Measurements from ENCODE around the gene CTDSPL2.

The CTDSPL2 gene

DNA sequence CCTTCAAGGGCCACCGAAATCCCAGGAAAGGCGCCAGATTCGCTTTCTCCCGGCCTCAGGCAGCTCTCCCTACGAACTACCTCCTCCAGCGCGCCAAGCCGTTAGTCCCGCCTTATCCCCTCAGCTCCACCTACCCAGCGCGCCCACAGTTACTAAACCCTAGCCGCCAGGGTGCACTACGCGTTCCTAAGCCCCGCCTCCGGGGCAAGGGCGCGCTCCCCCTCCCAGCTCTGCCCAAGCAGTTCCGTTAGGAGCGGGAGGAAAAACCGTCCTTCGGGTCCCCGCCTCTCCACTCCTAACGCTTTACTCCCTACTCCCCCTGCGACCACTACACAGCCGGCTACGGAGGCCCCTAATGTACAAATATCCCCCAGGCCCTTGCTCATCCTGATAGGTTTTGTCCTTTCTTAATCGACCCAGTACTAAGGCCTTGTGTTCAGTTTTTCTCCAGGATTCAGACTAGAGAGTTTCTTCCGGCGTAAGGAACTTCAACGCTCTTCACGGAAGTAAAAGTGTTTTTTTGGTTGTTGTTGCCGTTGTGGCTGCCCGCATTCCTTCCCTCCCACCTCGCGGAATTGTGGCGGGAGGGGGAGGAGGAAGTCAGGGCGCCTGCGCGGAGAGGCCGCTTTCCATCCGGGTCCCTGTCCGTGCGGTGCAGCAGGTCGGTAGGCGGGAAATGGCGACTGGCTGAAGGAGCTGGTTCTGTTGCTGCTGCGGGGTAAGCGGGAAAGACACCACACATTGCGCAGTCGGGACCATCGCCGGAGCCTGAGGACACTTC is at the start of gene CTDSPL2:
TSS of gene CTDSPL2 (plus strand) at position 655 of the 781 bp plus-strand sequence. CDS start 31,386 bp downstream, outside the sequence.
- Histone ChIP-seq H3K4me1 (ENCODE audit: control insufficient read depth, insufficient read depth, low read length) (no peaks in the 10 kb centered on the region), H3K9ac (ENCODE audit: low read depth, low read length) (peak within 1 kb of the TSS; percentile 92), H3K27me3 (ENCODE audit: control insufficient read depth, insufficient read depth, low read length) (no peaks in the 10 kb centered on the region), H3K36me3 (ENCODE audit: control insufficient read depth, insufficient read depth, low read length) (no peaks in the 10 kb centered on the region), H3K9me3 (ENCODE audit: control insufficient read depth, insufficient read depth, low read length) (no peaks in the 10 kb centered on the region), H3K4me3 (ENCODE audit: low read depth, low read length) (peak within 1 kb of the TSS; percentile 81)

DNA sequence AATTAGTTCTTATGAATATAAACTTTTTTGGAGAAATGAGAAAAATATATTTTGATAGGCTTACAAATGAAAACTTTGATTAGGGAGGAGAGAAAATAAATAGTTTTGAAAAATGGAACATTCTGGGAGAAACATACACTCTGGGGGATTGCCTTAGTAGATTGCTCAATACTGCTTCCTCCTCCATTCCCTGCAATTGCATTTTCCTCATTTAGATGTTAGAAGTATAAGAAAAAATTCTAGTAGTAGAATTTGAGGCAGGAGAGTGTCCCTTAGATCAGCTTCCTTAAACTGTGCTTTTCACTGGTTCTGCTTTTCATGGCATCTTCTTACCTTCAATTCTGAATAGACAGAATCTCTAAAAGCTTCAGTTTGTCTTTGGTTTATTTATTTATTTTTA is 46.2 kb upstream of the CTDSPL2 start:
- Histone ChIP-seq H3K4me1 (ENCODE audit: control insufficient read depth, insufficient read depth, low read length) (no peaks in the 10 kb centered on the region), H3K27me3 (ENCODE audit: control insufficient read depth, insufficient read depth, low read length) (no peaks in the 10 kb centered on the region), H3K9me3 (ENCODE audit: control insufficient read depth, insufficient read depth, low read length) (no peaks in the 10 kb centered on the region), H3K9ac (ENCODE audit: low read depth, low read length) (no peak overlapping the region), H3K4me3 (ENCODE audit: low read depth, low read length) (no peak overlapping the region), H3K36me3 (ENCODE audit: control insufficient read depth, insufficient read depth, low read length) (no peaks in the 10 kb centered on the region)

DNA sequence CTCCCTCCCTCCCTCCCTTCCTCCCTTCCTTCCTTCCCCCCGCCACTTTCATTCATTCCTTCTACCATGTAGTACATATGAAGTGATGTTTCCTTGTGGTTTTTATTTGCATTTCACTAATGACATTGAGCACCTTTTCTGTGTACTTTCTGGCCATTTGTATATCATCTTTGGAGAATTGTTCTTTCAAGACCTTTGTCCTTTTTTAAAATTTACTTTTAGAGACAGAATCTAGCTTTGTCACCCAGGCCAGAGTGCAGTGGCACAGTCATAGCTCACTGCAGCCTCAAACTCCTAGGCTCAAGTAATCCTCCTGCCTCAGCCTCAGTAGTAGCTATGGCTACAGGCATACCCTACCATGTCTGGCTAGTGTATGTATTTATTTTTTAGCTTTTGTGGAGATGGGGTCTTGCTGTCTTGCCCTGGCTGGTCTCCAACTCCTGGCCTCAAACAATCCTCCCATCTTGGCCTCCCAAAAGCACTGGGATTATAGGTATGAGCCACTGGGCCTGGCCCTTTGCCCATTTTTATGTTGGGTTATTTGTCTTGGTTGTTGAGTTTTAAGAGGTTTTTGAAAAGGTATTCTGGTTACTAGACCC is 42.0 kb upstream of the CTDSPL2 start:
- H3K4me1 ChIP-seq (ENCODE audit: control insufficient read depth, insufficient read depth, low read length), result no peaks in the 10 kb centered on the region
- no peak overlapping the region for H3K4me3 ChIP-seq (ENCODE audit: low read depth, low read length)
- H3K9ac ChIP-seq (ENCODE audit: low read depth, low read length), result no peak overlapping the region
- H3K27me3 ChIP-seq (ENCODE audit: control insufficient read depth, insufficient read depth, low read length), result no peaks in the 10 kb centered on the region
- H3K36me3 ChIP-seq (ENCODE audit: control insufficient read depth, insufficient read depth, low read length), result no peaks in the 10 kb centered on the region
- no peaks in the 10 kb centered on the region for H3K9me3 ChIP-seq (ENCODE audit: control insufficient read depth, insufficient read depth, low read length)

DNA sequence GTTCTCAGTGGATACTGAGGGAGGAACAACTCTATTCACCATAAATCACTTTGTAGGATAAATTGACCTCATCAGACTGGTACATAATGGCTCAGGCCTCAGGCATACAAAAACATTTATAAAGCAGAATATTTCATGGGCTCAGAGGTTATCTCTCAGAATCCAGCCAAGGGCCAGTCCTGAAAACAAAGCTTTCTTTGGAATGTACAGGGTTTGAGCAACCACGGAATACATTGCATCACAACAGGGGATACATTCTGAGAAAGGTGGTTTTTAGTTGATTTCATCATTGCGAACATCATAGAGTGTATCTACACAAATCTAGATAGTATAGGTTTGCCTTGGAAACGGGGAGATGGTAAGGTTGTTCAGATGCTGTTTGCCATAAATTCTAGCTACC is 33.4 kb upstream of the CTDSPL2 start:
- Histone ChIP-seq H3K4me1 (ENCODE audit: control insufficient read depth, insufficient read depth, low read length) (no peaks in the 10 kb centered on the region), H3K9ac (ENCODE audit: low read depth, low read length) (no peak overlapping the region), H3K36me3 (ENCODE audit: control insufficient read depth, insufficient read depth, low read length) (no peaks in the 10 kb centered on the region), H3K4me3 (ENCODE audit: low read depth, low read length) (no peak overlapping the region), H3K9me3 (ENCODE audit: control insufficient read depth, insufficient read depth, low read length) (no peaks in the 10 kb centered on the region), H3K27me3 (ENCODE audit: control insufficient read depth, insufficient read depth, low read length) (no peaks in the 10 kb centered on the region)

DNA sequence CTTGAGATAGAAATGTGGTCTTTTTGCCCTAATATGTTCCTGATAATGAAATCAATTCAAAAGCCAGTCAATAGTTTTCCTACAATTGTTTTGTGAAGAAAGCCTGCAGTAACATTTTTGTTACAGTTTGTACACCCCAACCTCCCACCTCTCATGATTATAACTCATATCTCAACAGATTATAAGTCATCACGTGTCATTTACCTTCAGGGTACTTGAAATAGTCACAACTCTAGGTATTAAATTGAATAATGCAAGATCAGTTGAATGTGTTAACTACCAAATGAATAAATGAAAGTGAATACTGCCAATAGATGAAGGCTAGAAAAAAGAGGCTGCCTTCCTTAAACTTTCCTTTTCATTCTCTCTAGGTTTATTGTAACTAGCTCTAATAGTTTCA is 32.9 kb upstream of the CTDSPL2 start:
- Histone ChIP-seq H3K9me3 (ENCODE audit: control insufficient read depth, insufficient read depth, low read length) (no peaks in the 10 kb centered on the region), H3K36me3 (ENCODE audit: control insufficient read depth, insufficient read depth, low read length) (no peaks in the 10 kb centered on the region), H3K27me3 (ENCODE audit: control insufficient read depth, insufficient read depth, low read length) (no peaks in the 10 kb centered on the region), H3K4me3 (ENCODE audit: low read depth, low read length) (no peak overlapping the region), H3K9ac (ENCODE audit: low read depth, low read length) (no peak overlapping the region), H3K4me1 (ENCODE audit: control insufficient read depth, insufficient read depth, low read length) (no peaks in the 10 kb centered on the region)

DNA sequence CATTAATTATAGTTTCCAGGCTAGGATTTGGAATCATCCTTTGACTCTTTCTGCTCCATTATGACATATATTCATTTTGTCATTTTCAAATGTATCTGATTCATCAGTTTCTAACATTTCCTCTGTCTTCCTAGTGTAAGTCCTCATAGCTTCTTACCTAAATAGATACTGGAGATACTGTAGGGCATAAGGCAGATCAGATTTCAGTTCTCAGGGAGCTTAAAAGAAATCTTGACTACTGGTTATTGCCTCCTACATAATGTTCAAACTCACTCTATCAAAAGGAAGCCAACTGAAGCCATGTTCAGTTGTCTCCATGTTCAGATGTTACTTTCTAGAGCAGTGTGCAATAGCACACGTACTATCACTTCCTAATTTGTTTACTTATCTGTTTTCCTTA is 29.6 kb upstream of the CTDSPL2 start:
- Histone ChIP-seq H3K4me3 (ENCODE audit: low read depth, low read length) (no peak overlapping the region), H3K9me3 (ENCODE audit: control insufficient read depth, insufficient read depth, low read length) (no peaks in the 10 kb centered on the region), H3K9ac (ENCODE audit: low read depth, low read length) (no peak overlapping the region), H3K36me3 (ENCODE audit: control insufficient read depth, insufficient read depth, low read length) (no peaks in the 10 kb centered on the region), H3K27me3 (ENCODE audit: control insufficient read depth, insufficient read depth, low read length) (no peaks in the 10 kb centered on the region), H3K4me1 (ENCODE audit: control insufficient read depth, insufficient read depth, low read length) (no peaks in the 10 kb centered on the region)

DNA sequence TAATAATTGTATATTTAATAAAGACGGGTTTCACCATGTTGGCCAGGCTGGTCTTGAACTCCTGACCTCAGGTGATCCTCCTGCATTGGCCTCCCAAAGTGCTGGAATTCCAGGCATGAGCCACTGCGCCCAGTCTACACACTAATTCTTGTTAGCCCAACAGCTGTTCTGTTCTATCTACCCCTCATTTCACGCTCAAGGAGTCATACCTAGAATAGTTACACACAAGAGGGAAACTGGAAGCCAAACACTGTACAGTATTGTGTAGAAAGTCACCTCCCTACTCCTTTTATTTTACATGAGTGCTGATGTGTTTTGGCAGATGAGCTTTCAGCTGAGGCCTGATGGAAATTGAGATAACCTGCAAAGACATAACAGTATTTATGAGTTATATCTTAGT is 13.4 kb upstream of the CTDSPL2 start:
- no peaks in the 10 kb centered on the region for H3K4me1 ChIP-seq (ENCODE audit: control insufficient read depth, insufficient read depth, low read length)
- no peaks in the 10 kb centered on the region for H3K36me3 ChIP-seq (ENCODE audit: control insufficient read depth, insufficient read depth, low read length)
- H3K9ac ChIP-seq (ENCODE audit: low read depth, low read length), result no peak overlapping the region
- H3K9me3 ChIP-seq (ENCODE audit: control insufficient read depth, insufficient read depth, low read length), result no peaks in the 10 kb centered on the region
- H3K4me3 ChIP-seq (ENCODE audit: low read depth, low read length), result no peak overlapping the region
- no peaks in the 10 kb centered on the region for H3K27me3 ChIP-seq (ENCODE audit: control insufficient read depth, insufficient read depth, low read length)

DNA sequence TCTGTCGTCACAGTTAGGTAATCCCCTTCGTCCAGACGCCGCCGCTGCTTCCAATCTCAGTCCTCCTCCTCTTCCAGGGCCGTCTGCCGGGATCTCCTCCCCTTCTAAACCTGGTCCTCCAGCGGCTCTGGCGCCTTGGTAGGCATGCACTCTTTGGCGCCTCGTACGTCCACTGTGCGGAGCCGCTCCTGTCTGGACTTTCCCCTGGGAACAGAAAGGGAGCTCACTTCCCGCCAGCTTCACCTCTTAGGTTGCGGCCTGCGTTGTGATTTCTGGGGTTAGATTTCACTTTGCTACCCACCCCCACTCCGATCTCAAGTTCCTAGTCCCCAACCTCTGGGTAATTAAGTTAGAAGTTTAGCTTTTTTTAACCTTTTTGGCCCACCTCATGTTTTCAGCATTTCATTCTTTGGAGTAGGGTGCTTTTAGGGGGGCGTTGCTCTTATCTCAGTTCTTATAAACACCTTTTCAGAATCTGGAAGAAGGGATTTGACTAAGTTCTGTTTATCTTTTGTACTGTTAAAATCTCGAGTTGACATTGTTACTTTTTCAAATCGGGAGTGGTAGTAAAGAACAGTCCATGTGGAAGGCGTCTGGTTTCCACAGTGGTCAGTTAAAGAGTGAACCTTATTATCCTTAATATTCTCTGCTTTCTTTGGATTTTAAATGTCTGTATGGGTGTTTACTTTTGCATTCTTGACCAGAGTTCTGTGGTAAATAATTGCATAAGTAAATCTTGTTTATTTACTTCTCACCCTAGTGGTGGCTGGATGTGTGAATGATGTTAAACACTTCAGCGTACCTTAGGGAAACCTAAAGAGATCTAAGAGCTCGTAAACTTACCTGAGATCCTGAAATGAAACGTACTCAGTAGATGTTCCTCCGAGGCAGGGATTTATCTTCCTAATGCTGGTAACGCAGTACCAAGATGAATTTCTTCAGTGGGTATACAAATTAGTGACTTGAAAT is 611 bp downstream of the CTDSPL2 start:
- H3K4me1 ChIP-seq (ENCODE audit: control insufficient read depth, insufficient read depth, low read length), result no peaks in the 10 kb centered on the region
- no peaks in the 10 kb centered on the region for H3K9me3 ChIP-seq (ENCODE audit: control insufficient read depth, insufficient read depth, low read length)
- H3K4me3 ChIP-seq (ENCODE audit: low read depth, low read length), result peak overlapping the region; percentile 81

DNA sequence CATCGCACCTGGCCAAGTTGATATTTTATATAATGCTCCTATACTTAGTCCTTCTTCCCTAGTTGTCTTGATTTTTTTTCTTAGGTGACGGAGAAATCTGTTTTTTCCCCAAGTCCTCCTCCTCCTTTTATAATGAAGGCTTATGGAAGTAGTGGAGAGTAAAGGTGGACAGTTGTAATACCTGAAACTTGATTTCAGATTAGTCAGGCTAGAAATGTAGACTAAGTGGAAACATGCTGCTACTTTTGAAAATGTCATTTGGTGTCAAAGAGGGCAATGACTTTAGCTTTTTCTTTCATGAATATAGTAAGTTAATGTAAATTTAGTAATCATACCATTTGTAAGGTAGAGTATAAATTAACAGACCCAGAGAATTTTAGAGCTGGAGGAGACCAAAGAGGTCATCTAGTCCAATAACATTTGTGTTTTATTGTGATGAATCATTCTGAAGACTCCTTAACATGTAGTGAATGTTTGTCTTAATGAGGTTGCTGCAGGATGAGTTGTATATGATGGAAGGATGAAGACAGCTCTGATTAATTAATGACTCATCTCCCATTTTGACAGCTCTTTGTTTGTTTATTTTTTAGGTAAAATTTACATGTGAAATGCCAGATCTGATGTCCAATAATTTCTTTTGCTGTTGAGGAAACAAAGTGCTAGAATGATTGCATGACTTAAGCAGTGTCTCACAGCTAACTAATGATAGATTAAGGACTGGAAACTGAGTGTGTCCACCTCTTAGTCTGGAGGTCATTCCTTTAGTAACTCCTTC is 8.7 kb downstream of the CTDSPL2 start:
- Histone ChIP-seq H3K36me3 (ENCODE audit: control insufficient read depth, insufficient read depth, low read length) (no peaks in the 10 kb centered on the region), H3K9ac (ENCODE audit: low read depth, low read length) (no peak overlapping the region), H3K9me3 (ENCODE audit: control insufficient read depth, insufficient read depth, low read length) (no peaks in the 10 kb centered on the region), H3K4me3 (ENCODE audit: low read depth, low read length) (no peak overlapping the region), H3K27me3 (ENCODE audit: control insufficient read depth, insufficient read depth, low read length) (no peaks in the 10 kb centered on the region), H3K4me1 (ENCODE audit: control insufficient read depth, insufficient read depth, low read length) (peaks cover 13% of the 10 kb centered on the region)

More for the DNA sequence above, 611 bp downstream of the CTDSPL2 start:
- Histone ChIP-seq H3K36me3 (ENCODE audit: control insufficient read depth, insufficient read depth, low read length) (no peaks in the 10 kb centered on the region), H3K9ac (ENCODE audit: low read depth, low read length) (peak overlapping the region; percentile 92), H3K27me3 (ENCODE audit: control insufficient read depth, insufficient read depth, low read length) (no peaks in the 10 kb centered on the region)

DNA sequence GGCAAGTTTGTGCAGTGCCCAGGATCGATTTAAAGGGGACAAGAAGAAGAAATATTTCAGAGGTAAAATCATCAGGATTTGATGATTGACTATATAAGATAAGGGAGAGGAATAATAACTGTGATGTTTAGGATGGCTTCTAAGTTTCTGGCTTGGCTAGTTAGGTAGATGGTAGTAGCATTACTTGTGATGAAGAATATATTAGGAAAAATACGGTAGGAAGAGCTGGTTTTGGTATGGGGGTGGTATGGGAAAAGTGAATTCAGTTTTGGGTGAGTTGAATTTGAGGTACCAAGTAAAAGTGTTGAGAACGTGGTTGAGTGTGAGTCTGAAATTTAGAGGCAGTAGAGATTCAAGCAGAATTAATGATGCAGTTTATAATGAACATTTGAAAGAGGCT is 11.0 kb downstream of the CTDSPL2 start:
- H3K9me3 ChIP-seq (ENCODE audit: control insufficient read depth, insufficient read depth, low read length), result no peaks in the 10 kb centered on the region
- H3K4me3 ChIP-seq (ENCODE audit: low read depth, low read length), result peak overlapping the region; percentile 18
- no peak overlapping the region for H3K9ac ChIP-seq (ENCODE audit: low read depth, low read length)
- H3K27me3 ChIP-seq (ENCODE audit: control insufficient read depth, insufficient read depth, low read length), result no peaks in the 10 kb centered on the region
- no peaks in the 10 kb centered on the region for H3K36me3 ChIP-seq (ENCODE audit: control insufficient read depth, insufficient read depth, low read length)
- peaks cover 19% of the 10 kb centered on the region for H3K4me1 ChIP-seq (ENCODE audit: control insufficient read depth, insufficient read depth, low read length)

DNA sequence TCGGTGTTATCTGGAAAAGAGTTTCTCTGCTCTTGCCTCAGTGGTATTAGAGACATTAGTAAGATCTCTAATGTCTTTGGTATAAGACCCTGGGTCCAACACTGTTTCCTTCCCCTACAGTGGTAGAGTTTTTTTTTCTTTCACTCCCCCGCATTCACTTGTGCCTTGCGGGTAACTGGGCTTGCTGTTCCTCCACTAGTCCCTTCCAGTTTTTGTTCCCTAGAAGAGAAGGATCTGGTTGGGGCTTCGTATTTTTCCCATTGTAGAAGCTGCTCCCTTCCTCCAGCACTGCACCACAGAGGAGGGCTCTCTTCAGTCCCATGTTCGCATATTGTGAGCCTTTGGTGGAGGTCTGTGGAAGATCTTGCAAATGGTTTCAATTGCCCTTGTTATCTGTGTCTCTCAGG is 13.7 kb downstream of the CTDSPL2 start:
- no peaks in the 10 kb centered on the region for H3K27me3 ChIP-seq (ENCODE audit: control insufficient read depth, insufficient read depth, low read length)

More for the DNA sequence above, 13.7 kb downstream of the CTDSPL2 start:
- H3K4me3 ChIP-seq (ENCODE audit: low read depth, low read length), result peak overlapping the region; percentile 27
- no peaks in the 10 kb centered on the region for H3K36me3 ChIP-seq (ENCODE audit: control insufficient read depth, insufficient read depth, low read length)
- peaks cover 19% of the 10 kb centered on the region for H3K4me1 ChIP-seq (ENCODE audit: control insufficient read depth, insufficient read depth, low read length)
- H3K9ac ChIP-seq (ENCODE audit: low read depth, low read length), result peak overlapping the region; percentile 26
- no peaks in the 10 kb centered on the region for H3K9me3 ChIP-seq (ENCODE audit: control insufficient read depth, insufficient read depth, low read length)
